GM23338 (cell line): ENCODE data around the gene ALOX15B. TPM values are rescaled to one million over a fixed set of nuclear protein-coding genes. Genes with fewer than 3 reads are reported as not detected.

Source experiments
- ATAC-seq: fragments of 200-7000 bp; cut with Tn5 transposase; 3 replicates; pipeline ENCODE4 v1.9.1; 2020
- DNase-seq: peaks from one replicate; pipeline ENCODE4 v3.0.0-alpha.2; 2015; ENCODE audit warnings: low spot score
- H2AFZ ChIP-seq: fragments of 200-600 bp; sonication (generic); 2 replicates; pipeline ENCODE4 v1.8.0; 2016; ENCODE audit warnings: antibody characterized with exemption, mild to moderate bottlenecking, moderate library complexity
- H3F3A ChIP-seq: fragments of 200-600 bp; sonication (generic); replicated peaks from 2 replicates; pipeline ENCODE4 v1.8.0; 2017; ENCODE audit warnings: antibody characterized with exemption, mixed run types, low read depth
- H3K27ac ChIP-seq: fragments of 200-600 bp; sonication (generic); 2 replicates; pipeline ENCODE4 v1.6.1; 2016; ENCODE audit warnings: low read depth
- H3K27me3 ChIP-seq: fragments of 200-600 bp; sonication (generic); 2 replicates; pipeline ENCODE4 v1.8.0; 2016; ENCODE audit warnings: mild to moderate bottlenecking, mixed run types, moderate library complexity; ENCODE audit not compliant: insufficient read depth
- H3K36me3 ChIP-seq: fragments of 200-600 bp; sonication (generic); 2 replicates; pipeline ENCODE4 v1.8.0; 2016; ENCODE audit warnings: mild to moderate bottlenecking; ENCODE audit not compliant: insufficient read depth
- H3K4me1 ChIP-seq: fragments of 200-600 bp; sonication (generic); 2 replicates; pipeline ENCODE4 v1.8.0; 2016; ENCODE audit warnings: mild to moderate bottlenecking, moderate library complexity; ENCODE audit not compliant: insufficient read depth
- H3K4me2 ChIP-seq: fragments of 200-600 bp; sonication (generic); 2 replicates; pipeline ENCODE4 v1.7.1; 2017; ENCODE audit warnings: mixed run types
- H3K4me3 ChIP-seq: fragments of 200-600 bp; sonication (generic); 2 replicates; pipeline ENCODE4 v1.6.1; 2016; ENCODE audit warnings: mixed run types
- H3K79me2 ChIP-seq: fragments of 200-600 bp; sonication (generic); replicated peaks from 2 replicates; pipeline ENCODE4 v1.8.0; 2017; ENCODE audit warnings: mild to moderate bottlenecking; ENCODE audit not compliant: insufficient read depth
- H3K9me2 ChIP-seq: fragments of 200-600 bp; sonication (generic); 2 replicates; pipeline ENCODE4 v1.8.0; 2017; ENCODE audit not compliant: insufficient read depth
- H4K20me1 ChIP-seq: fragments of 200-600 bp; sonication (generic); replicated peaks from 2 replicates; pipeline ENCODE4 v1.8.0; 2017; ENCODE audit warnings: mild to moderate bottlenecking; ENCODE audit not compliant: insufficient read depth
- H3K27ac Mint-ChIP-seq: 2 replicates; pipeline ENCODE4 v1.8.0; 2020; ENCODE audit warnings: inconsistent platforms, mild to moderate bottlenecking, moderate library complexity, mixed read lengths
- H3K27me3 Mint-ChIP-seq: 3 replicates; pipeline ENCODE4 v1.8.0; 2022; ENCODE audit warnings: low read depth, mild to moderate bottlenecking, moderate library complexity, mixed read lengths, inconsistent platforms; ENCODE audit not compliant: insufficient read depth, poor library complexity
- H3K36me3 Mint-ChIP-seq: 3 replicates; pipeline ENCODE4 v1.8.0; 2021; ENCODE audit warnings: low read depth, mild to moderate bottlenecking, inconsistent platforms, moderate library complexity, mixed read lengths
- H3K4me1 Mint-ChIP-seq: 3 replicates; pipeline ENCODE4 v1.8.0; 2020; ENCODE audit warnings: mild to moderate bottlenecking, inconsistent platforms, mixed read lengths
- H3K4me3 Mint-ChIP-seq: 3 replicates; pipeline ENCODE4 v1.8.0; 2021; ENCODE audit warnings: moderate library complexity, mild to moderate bottlenecking, inconsistent platforms, mixed read lengths
- H3K9me3 Mint-ChIP-seq: 3 replicates; pipeline ENCODE4 v1.8.0; 2020; ENCODE audit warnings: moderate library complexity, mild to moderate bottlenecking, inconsistent platforms, mixed read lengths
- CTCF ChIP-seq, 2 experiments: fragments of 200-600 bp in 1 of 2; sonication (generic) in 1 of 2; conservative IDR thresholded peaks; 2 replicates each; pipeline versions ENCODE4 v1.5.1 to v1.6.1; 2016 to 2017; ENCODE audit warnings: antibody characterized with exemption in 2 of 2, low read depth in 2 of 2, mild to moderate bottlenecking in 2 of 2, moderate library complexity in 1 of 2
- ETS1 ChIP-seq: IDR thresholded peaks from 2 replicates; pipeline ENCODE4 v1.6.1; 2016; ENCODE audit warnings: antibody characterized with exemption
- EZH2 ChIP-seq: fragments of 200-600 bp; sonication (generic); IDR thresholded peaks from one replicate; pipeline ENCODE4 v1.8.0; 2017; ENCODE audit warnings: antibody characterized with exemption, mild to moderate bottlenecking, low read depth; ENCODE audit not compliant: unreplicated experiment
- EZH2phosphoT487 ChIP-seq: fragments of 200-600 bp; sonication (generic); IDR thresholded peaks from one replicate; pipeline ENCODE4 v1.8.1; 2018; ENCODE audit warnings: antibody characterized with exemption; ENCODE audit not compliant: unreplicated experiment
- JUNB ChIP-seq: IDR thresholded peaks from one replicate; pipeline ENCODE4 v1.6.1; 2016; ENCODE audit warnings: antibody characterized with exemption; ENCODE audit not compliant: unreplicated experiment
- NANOG ChIP-seq: IDR thresholded peaks from 2 replicates; pipeline ENCODE4 v1.6.1; 2016; ENCODE audit warnings: antibody characterized with exemption, borderline replicate concordance
- ZNF331 ChIP-seq: fragments of 250-450 bp; sonication (Bioruptor Pico); IDR thresholded peaks from 2 replicates; pipeline ENCODE4 v1.5.0; 2020; ENCODE audit warnings: low read depth, mild to moderate bottlenecking, moderate library complexity
- ZNF462 ChIP-seq: fragments of 250-450 bp; sonication (Bioruptor Pico); IDR thresholded peaks from 2 replicates; pipeline ENCODE4 v1.5.0; 2020; ENCODE audit warnings: mild to moderate bottlenecking, moderate library complexity
- polyA plus RNA-seq: library from polyadenylated mRNA; unstranded; fragments of >200 nt; fragmentation: Nextera tagmentation; extraction: Ambion mirVana; gene quantifications from 2 replicates; pipeline ENCODE4 v1.2.1, GENCODE V29; 2016
- total RNA-seq: library from RNA; depleted of rRNA; stranded (reverse); fragments of >200 nt; shearing (Covaris generic); gene quantifications from 2 replicates; pipeline ENCODE4 v1.2.3, GENCODE V29; 2014

The ALOX15B gene
- total and polyA plus RNA-seq, 2 experiments from 2014 or later = 0.42 to 0.45 TPM

GRCh38 chr17:7989781-7990655 is 48.8 kb upstream of the ALOX15B start (continued):
- TF ChIP-seq ZNF462 (CRISPR knock-in tag) (no peak), ZNF331 (CRISPR knock-in tag) (no peak)

GRCh38 chr17:7992516-7992915 is 46.3 kb upstream of the ALOX15B start:
- H3K27me3 ChIP-seq = peaks cover 22% of the 10 kb centered on the region
- no peak overlapping the region for H3K4me2 ChIP-seq
- no peaks in the 10 kb centered on the region for H3K79me2 ChIP-seq
- H4K20me1 ChIP-seq = no peaks in the 10 kb centered on the region
- Mint-ChIP-seq H3K27me3 (peaks cover 25% of the 10 kb centered on the region), H3K36me3 (no peaks in the 10 kb centered on the region; the same call in 2 of the 3 replicates), H3K9me3 (peaks cover 9% of the 10 kb centered on the region; the same call in 2 of the 3 replicates), H3K4me1 (peaks cover 4% of the 10 kb centered on the region; the same call in 2 of the 3 replicates), H3K4me3 (no peak overlapping the region), H3K27ac (no peak overlapping the region)
- H2AFZ ChIP-seq = no peak overlapping the region
- peak; percentile 12 for DNase-seq
- H3K36me3 ChIP-seq = no peaks in the 10 kb centered on the region
- H3K4me1 ChIP-seq = no peaks in the 10 kb centered on the region
- H3K9me2 ChIP-seq = no peaks in the 10 kb centered on the region
- H3K27ac ChIP-seq = no peak overlapping the region
- no peak overlapping the region for H3K4me3 ChIP-seq
- H3F3A ChIP-seq = no peaks in the 10 kb centered on the region
- ATAC-seq = no peak
- TF ChIP-seq CTCF (conservative IDR thresholded peaks at IDR 0.05; ENCODE audit: low read depth in 2 of 2) = no peak
- no peak for TF ChIP-seq ZNF331 (CRISPR knock-in tag)
- no peak for TF ChIP-seq ETS1
- no peak for TF ChIP-seq EZH2phosphoT487
- TF ChIP-seq NANOG = no peak
- no peak for TF ChIP-seq JUNB
- no peak for TF ChIP-seq EZH2
